ENCODE results near the gene CXCL13. TPM values are rescaled to one million over a fixed set of nuclear protein-coding genes. Genes with fewer than 3 reads are reported as not detected.

The CXCL13 gene
- polyA plus RNA-seq, 3 donors: not detected

- Mint-ChIP-seq H3K9me3 (no peaks in the 10 kb centered on the region), H3K36me3 (no peaks in the 10 kb centered on the region), H3K4me1 (no peaks in the 10 kb centered on the region), H3K27ac (no peak overlapping the region), H3K4me3 (no peak overlapping the region), H3K27me3 (ENCODE audit: low read depth in 3 of 3) (peaks cover 0 to 6% (median 0%) of the 10 kb centered on the region in 3 donors)
- Histone ChIP-seq H3K27me3 (ENCODE audit: control insufficient read depth in 2 of 2, insufficient read depth in 2 of 2, low read length in 2 of 2) (no peaks in the 10 kb centered on the region), H3K9ac (ENCODE audit: insufficient read depth, low read length, poor library complexity, severe bottlenecking) (no peak overlapping the region), H4K20me1 (ENCODE audit: insufficient read depth, low read length) (no peaks in the 10 kb centered on the region), H3K4me1 (ENCODE audit: control insufficient read depth in 1 of 2, insufficient read depth in 2 of 2, low read length in 2 of 2) (no peaks in the 10 kb centered on the region), H2AFZ (ENCODE audit: insufficient read depth, low read depth, low read length, poor library complexity, severe bottlenecking) (no peak overlapping the region), H3K9me3 (replicated peaks in 1 of 2; ENCODE audit: control insufficient read depth in 1 of 2, insufficient read depth in 1 of 2, low read length in 2 of 2) (no peaks in the 10 kb centered on the region), H3K79me2 (ENCODE audit: insufficient read depth, low read length) (no peaks in the 10 kb centered on the region), H3K27ac (ENCODE audit: low read depth in 1 of 2, low read length in 2 of 2) (no peak overlapping the region), H3K4me2 (replicated peaks; ENCODE audit: extremely low read depth, low read length, poor library complexity, severe bottlenecking) (no peak overlapping the region), H3K36me3 (replicated peaks in 1 of 2; ENCODE audit: control insufficient read depth in 1 of 2, insufficient read depth in 2 of 2, low read length in 2 of 2) (no peaks in the 10 kb centered on the region), H3K4me3 (replicated peaks in 1 of 3; ENCODE audit: low read depth in 2 of 3, low read length in 3 of 3) (no peak overlapping the region)
- intact Hi-C loops (cut with micrococcal nuclease): no loop called here
- 38% methylated on average over 1 of the region's 4 CpGs for WGBS (ENCODE audit: insufficient coverage)
- no peak for TF ChIP-seq CTCF (IDR thresholded peaks at IDR 0.05)
- DNase-seq: no peak
These were observed 18.6 kb downstream of the CXCL13 start for GRCh38 chr4:77624213-77624612.

- no peaks in the 10 kb centered on the region for H3K9me3 Mint-ChIP-seq
- intact Hi-C loops (cut with micrococcal nuclease): no loop called here
- TF ChIP-seq CTCF (IDR thresholded peaks at IDR 0.05): no peak
These were observed 19.9 kb downstream of the CXCL13 start for GRCh38 chr4:77625485-77625884.

More at GRCh38 chr4:77625485-77625884, 19.9 kb downstream of the CXCL13 start:
- Histone ChIP-seq H3K9ac (ENCODE audit: insufficient read depth, low read length, poor library complexity, severe bottlenecking) (no peak overlapping the region), H4K20me1 (ENCODE audit: insufficient read depth, low read length) (no peaks in the 10 kb centered on the region), H3K4me2 (replicated peaks; ENCODE audit: extremely low read depth, low read length, poor library complexity, severe bottlenecking) (no peak overlapping the region), H3K4me3 (replicated peaks in 1 of 3; ENCODE audit: low read depth in 2 of 3, low read length in 3 of 3) (no peak overlapping the region), H3K36me3 (replicated peaks in 1 of 2; ENCODE audit: control insufficient read depth in 1 of 2, insufficient read depth in 2 of 2, low read length in 2 of 2) (no peaks in the 10 kb centered on the region), H2AFZ (ENCODE audit: insufficient read depth, low read depth, low read length, poor library complexity, severe bottlenecking) (no peak overlapping the region), H3K79me2 (ENCODE audit: insufficient read depth, low read length) (no peaks in the 10 kb centered on the region), H3K4me1 (ENCODE audit: control insufficient read depth in 1 of 2, insufficient read depth in 2 of 2, low read length in 2 of 2) (no peaks in the 10 kb centered on the region), H3K9me3 (replicated peaks in 1 of 2; ENCODE audit: control insufficient read depth in 1 of 2, insufficient read depth in 1 of 2, low read length in 2 of 2) (no peaks in the 10 kb centered on the region), H3K27ac (ENCODE audit: low read depth in 1 of 2, low read length in 2 of 2) (no peak overlapping the region), H3K27me3 (ENCODE audit: control insufficient read depth in 2 of 2, insufficient read depth in 2 of 2, low read length in 2 of 2) (no peaks in the 10 kb centered on the region)
- Mint-ChIP-seq H3K4me3 (no peak overlapping the region), H3K36me3 (no peaks in the 10 kb centered on the region), H3K4me1 (no peaks in the 10 kb centered on the region), H3K27me3 (ENCODE audit: low read depth in 3 of 3) (peaks cover 0 to 5% (median 0%) of the 10 kb centered on the region in 3 donors), H3K27ac (no peak overlapping the region)
- 81% methylated on average over 3 of the region's 5 CpGs for WGBS (ENCODE audit: insufficient coverage)
- DNase-seq: no peak

Data from CD14-positive monocyte (primary cell).